Stimulated activated CD4-positive, alpha-beta T cell treated with anti-CD3 and anti-CD28 coated beads, Interleukin-12 subunit alpha, Interleukin-12 subunit beta, amount 100 ng/mL, for 24 hours (primary cell): Measurements from ENCODE around the gene DNAJC17.

Experiments
- DNase-seq, 2 experiments: peaks; one replicate each; pipeline ENCODE4 v3.0.0-alpha.2; 2020; ENCODE audit warnings: low read depth in 2 of 2

DNAJC17 gene

GRCh38 chr15:40766194-40766815 is 41.0 kb downstream of the DNAJC17 start:
- no peak for DNase-seq

DNA sequence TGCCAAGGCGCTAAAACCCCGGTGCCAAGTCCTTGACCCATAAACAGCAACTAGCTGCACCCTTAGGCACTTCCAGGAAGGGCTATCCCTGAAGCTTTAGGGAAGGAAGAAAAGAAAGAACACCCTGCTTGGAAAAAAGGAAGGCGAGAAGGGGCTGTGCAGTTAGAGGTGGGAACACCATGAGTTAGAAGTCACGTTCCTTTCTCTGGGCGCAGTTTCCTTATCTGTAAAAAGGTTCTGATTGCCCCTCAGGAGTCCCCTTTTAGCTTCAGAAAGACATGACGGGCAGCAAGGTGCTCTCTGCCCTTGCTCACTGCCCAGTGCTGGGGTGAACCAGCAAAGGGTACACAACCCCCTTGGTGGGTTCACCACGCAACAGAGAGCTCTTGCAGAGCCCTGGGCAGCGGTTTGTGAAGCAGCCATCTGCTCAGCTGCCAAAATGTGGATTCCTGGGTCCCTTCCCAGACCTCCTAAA is 42.6 kb downstream of the DNAJC17 start:
- DNase-seq: no peak

- peak in 1 of 2 experiments; percentile 52 for DNase-seq
Measured at GRCh38 chr15:40763801-40764628, 43.3 kb downstream of the DNAJC17 start, which contains the start of gene GCHFR. TSS of gene GCHFR (plus strand) at chr15:40764068. CDS start at chr15:40764181, 113 bp downstream.

- peak in 1 of 2 experiments; percentile 39 for DNase-seq
Measured at GRCh38 chr15:40762919-40763800, 44.1 kb downstream of the DNAJC17 start.

- DNase-seq: no peak
Measured at GRCh38 chr15:40759961-40760360, 47.3 kb downstream of the DNAJC17 start.

- DNase-seq: no peak
Measured at GRCh38 chr15:40756938-40757337, 50.3 kb downstream of the DNAJC17 start.

DNA sequence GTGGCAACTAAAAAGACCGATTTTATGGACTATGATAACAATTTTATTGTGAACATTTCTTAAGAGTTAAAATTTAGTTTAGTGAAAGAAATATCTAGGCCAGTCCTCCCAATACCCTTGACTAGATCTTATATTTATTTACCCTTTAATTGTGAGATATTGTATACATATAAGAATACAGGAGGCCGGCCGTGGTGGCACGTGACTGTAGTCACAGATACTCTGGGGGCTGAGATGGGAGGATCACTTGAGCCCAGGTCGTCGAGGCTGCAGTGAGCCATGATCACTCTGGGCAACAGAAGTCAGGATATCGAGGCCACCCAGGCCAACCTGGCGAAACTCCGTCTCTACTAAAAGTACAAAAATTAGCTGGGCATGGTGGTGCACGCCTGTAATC is 51.5 kb downstream of the DNAJC17 start:
- DNase-seq: no peak

- DNase-seq: peak; percentile 84 to 92
Measured at GRCh38 chr15:40754883-40755811, 52.1 kb downstream of the DNAJC17 start, which contains the start of gene RMDN3. TSS of gene RMDN3 (minus strand) at chr15:40755254. CDS start at chr15:40754783, 471 bp downstream.

DNA sequence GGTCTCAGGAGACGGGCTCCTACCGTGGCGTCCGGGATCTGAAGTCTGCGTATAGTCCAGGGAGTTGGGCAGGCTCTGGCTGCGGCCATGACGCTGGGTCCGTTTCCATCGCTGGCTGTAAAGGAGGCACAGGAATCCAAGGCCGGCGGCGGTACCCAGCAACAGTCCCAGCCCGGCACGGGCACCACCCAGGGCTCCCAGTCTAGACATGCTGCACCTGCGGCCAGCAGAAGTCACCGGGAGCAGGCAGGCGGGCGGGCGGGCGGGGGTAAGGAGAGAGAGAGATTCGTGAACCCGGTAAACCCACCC is 52.7 kb downstream of the DNAJC17 start:
- no peak for DNase-seq

- no peak for DNase-seq
Measured at GRCh38 chr15:40751745-40752144, 55.5 kb downstream of the DNAJC17 start.

DNA sequence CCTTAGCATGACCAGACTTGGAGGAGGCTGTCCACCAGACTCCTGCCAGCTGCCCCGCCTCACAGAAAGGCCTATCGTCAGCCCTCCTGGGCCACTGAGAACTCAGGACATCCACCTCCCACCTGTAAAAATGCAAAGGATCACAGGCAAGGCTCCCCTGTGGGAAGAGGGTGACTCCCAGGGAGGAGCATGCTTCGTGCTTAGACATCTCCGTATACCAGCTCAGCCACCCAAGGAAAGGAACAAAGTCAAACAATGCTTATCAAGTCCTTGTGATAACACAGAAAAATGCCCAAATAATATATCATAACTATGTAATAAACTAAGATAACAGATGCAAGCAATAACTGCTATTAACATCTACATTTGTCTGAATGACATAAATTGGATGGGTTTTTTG is 56.4 kb downstream of the DNAJC17 start:
- no peak for DNase-seq

GRCh38 chr15:40749151-40749630 is 58.1 kb downstream of the DNAJC17 start:
- no peak for DNase-seq

GRCh38 chr15:40747685-40748631 is 59.3 kb downstream of the DNAJC17 start:
- DNase-seq: no peak

DNA sequence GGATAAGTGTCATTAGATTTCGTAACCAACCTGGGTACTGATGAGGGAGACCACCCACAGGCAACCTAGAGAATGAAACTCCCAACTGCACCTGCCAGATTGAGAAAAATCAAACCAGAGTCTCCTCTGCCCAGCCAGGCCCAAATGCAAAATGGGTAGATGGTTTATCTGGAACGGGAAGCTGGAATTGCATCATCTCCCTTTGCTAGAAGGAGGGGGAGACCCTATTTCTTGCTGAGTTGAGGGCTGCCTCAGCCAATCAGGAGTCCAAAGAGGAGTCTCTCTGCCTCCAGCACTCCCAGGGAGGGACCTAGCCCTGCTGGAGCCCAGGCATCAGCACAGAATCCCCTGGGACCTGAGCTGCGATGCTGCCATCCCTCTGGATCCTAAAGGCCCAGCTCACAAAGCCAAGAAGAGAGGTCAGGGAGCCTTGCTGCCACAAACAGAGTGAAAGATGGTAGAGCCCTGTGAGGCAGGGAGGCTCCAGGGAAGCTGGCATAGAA is 60.3 kb downstream of the DNAJC17 start:
- no peak for DNase-seq

DNA sequence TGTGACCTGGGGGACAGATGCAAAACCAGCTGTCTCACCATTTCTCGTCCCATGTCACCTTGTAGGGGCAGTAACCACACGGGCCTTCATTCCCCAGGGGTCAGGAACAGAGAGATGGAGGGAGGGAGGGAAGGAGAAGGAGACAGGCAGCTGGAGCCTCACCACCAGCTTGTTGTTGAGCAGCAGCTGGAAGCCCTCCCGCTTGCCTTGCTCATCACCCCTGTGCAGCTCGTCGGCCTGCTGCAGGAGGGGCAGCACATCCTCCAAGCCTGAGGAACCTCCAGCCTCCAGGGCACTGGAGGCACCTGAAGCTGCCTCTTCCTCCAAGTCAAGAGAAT is 62.5 kb downstream of the DNAJC17 start:
- no peak for DNase-seq

DNA sequence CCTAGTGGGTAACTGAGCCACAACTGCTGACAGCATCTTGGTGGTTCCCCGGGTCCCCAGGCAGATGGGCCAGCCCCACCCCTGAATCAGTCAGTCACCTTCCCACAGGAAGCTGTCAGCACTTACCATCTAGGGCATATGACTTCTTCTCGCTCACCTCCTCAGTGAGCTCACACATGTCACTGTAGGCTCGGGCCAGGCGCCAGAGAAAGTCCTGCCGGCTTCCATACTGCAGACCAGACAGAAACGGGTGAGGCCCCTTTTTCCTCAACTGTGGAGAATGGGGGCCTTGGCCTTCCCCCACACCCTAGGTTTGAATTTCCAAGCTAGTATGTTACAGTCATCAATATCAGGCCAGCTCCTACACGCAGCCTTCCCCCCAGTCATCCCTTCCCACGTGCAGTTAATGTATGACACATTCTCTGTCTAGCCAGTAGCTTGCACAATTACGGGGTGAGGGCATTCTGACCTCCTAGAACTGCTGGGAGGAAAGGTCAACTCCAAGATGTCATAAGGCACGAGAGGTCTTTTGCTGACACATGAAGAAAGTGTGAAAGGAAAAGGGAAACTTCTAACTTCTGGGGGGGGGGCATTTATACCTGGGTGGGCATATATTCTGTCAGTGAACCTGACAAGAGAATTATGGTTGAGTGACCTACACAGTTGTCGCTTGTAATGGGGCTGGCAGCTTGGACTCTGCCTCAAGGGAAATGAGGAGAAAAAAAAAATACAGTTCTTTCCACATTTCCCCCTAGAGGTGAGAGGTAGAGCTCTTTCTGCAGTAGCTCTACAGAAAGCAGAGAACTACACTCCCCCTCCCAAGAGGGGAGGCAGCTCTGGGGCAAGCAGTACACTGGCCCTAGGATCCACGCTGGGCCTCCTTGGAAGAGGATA is 63.1 kb downstream of the DNAJC17 start:
- DNase-seq: peak in 1 of 2 experiments; percentile 45

- no peak for DNase-seq
Measured at GRCh38 chr15:40743485-40743901, 63.8 kb downstream of the DNAJC17 start.

DNA sequence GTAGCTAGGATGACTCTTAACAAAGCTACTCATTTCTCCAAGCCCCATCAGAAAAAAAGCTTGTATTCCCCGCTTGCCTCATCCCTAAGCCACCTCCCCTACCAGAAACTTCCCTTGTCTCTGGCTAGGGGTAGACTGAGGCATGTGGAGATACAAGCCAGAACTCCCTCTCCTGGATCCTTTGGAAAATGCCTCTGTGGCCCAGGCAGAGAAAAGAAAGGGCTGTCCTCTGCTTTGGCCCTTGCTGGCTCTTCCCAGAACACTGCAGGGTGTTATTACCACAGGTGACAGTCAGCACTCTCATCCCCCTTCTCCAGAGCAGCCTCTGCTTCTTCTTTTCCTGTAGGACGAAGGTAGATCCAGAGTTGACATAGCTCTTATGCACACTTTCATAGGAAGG is 67.4 kb downstream of the DNAJC17 start:
- DNase-seq: no peak

DNA sequence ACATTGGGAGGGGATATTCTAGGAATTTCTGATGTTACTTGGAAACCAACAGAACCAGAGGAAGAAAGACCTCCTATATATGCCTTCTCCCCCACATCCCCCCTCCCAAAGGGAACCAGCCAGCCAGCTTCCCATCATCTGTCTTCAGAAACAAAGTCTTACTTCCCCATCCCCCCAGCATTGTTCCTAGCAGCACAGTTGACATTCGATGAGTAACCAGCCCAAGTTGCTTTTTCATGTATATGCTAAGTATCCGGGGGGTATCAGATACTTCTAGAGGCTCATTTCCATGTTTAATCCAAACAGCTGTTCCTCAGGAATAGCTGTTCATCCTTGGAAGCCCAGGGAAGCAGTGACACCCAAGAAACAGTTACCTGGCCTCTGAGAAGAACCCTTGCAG is 68.2 kb downstream of the DNAJC17 start:
- DNase-seq: no peak
